Esophagus muscularis mucosa (tissue), 4 donors: ENCODE results near the gene CDC23.

ENCODE experiments used
- EP300 ChIP-seq: sonication (generic); formaldehyde crosslinking; IDR thresholded peaks from one replicate; pipeline ENCODE4 v1.6.1; 2017; ENCODE audit warnings: antibody characterized with exemption
- POLR2A ChIP-seq: fragments of 450-650 bp; IDR thresholded peaks from one replicate; pipeline ENCODE4 v1.6.1; 2017; ENCODE audit warnings: antibody characterized with exemption, moderate library complexity, mild to moderate bottlenecking, low read depth
- TF ChIP-seq, protein P1 (sequence below), 3 experiments: fragments of 200-600 bp in 2 of 3; fragments of 450-650 bp in 1 of 3; sonication (generic) in 2 of 3; IDR thresholded peaks; one replicate each; pipeline ENCODE4 v1.5.1; 2017 to 2019; ENCODE audit warnings: antibody characterized with exemption in 3 of 3, mild to moderate bottlenecking in 2 of 3, moderate library complexity in 1 of 3

DNA sequence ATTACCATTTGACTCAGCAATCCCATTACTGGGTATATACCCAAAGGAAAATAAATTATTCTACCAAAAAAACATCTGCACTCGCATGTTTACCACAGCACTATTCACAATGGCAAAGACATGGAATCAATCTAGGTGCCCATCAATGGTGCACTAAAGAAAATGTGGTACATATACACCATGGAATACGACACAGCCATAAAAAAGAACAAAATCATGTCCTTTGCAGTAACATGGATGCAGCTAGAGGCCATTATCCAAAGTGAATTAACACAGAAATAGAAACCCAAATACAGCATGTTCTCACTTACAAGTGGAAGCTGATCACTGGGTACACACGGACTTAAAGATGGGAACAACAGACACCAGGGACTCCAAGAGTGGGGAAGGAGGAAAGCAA, 2.1 kb downstream of the CDC23 start:
- TF ChIP-seq POLR2A: no peak
- TF ChIP-seq, protein P1, sequence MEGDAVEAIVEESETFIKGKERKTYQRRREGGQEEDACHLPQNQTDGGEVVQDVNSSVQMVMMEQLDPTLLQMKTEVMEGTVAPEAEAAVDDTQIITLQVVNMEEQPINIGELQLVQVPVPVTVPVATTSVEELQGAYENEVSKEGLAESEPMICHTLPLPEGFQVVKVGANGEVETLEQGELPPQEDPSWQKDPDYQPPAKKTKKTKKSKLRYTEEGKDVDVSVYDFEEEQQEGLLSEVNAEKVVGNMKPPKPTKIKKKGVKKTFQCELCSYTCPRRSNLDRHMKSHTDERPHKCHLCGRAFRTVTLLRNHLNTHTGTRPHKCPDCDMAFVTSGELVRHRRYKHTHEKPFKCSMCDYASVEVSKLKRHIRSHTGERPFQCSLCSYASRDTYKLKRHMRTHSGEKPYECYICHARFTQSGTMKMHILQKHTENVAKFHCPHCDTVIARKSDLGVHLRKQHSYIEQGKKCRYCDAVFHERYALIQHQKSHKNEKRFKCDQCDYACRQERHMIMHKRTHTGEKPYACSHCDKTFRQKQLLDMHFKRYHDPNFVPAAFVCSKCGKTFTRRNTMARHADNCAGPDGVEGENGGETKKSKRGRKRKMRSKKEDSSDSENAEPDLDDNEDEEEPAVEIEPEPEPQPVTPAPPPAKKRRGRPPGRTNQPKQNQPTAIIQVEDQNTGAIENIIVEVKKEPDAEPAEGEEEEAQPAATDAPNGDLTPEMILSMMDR (IDR thresholded peaks at IDR 0.05): no peak
- no peak for TF ChIP-seq EP300
